ENCODE results near the gene C1orf167. TPM values are rescaled to one million over a fixed set of nuclear protein-coding genes. Genes with fewer than 3 reads are reported as not detected.

Gene C1orf167
- total and polyA plus RNA-seq, 2 of the 13 experiments (the other 11 are each of a cell fraction or from before 2014, with no cell fraction given): not detected

GRCh38 chr1:11802973-11803885, 41.2 kb downstream of the C1orf167 start:
- peak overlapping the region; percentile 30; the same call in 1 of the 2 replicates for H3K9ac ChIP-seq (ENCODE audit: insufficient read depth, low read depth, low read length)
- POLR2A ChIA-PET: interaction anchor here (0.6 to 3.2 kb wide), 8 partner anchors 9 to 177 kb away, joined by 3 to 29 read pairs (median 3); partner anchors contain the start of gene MFN2
- DNase-seq (ENCODE audit: low spot score) (peak; percentile 64), ATAC-seq (peak; percentile 16), FAIRE-seq (peak; percentile 39)
- peaks cover 25% of the 10 kb centered on the region for H3K79me2 ChIP-seq (ENCODE audit: insufficient read depth, low read length)
- peaks cover 48% of the 10 kb centered on the region for H3K4me1 ChIP-seq (ENCODE audit: insufficient read depth, low read length)
- in situ Hi-C loops (cut with HindIII; ENCODE audit: extremely low pct_ligation_motif_present, low pct_unique_long_range_greater_than_20kb) (no loop called here), intact Hi-C loops (cut with micrococcal nuclease; ENCODE audit: unreplicated experiment) (loop anchor here (1.0 to 5.0 kb wide), 2 partner anchors 18 to 151 kb away; partner anchors contain the start of genes FBXO2 and FBXO44)
- H3K4me2 ChIP-seq (ENCODE audit: low read depth, low read length): peak overlapping the region; percentile 97
- H3K27ac ChIP-seq (ENCODE audit: extremely low read length, insufficient read depth, low read length): peak overlapping the region; percentile 39
- CTCF ChIA-PET (ENCODE audit: low intra/inter-chr PET ratio, low total read pairs): no interaction called here
- H3K4me3 ChIP-seq (replicated peaks in 1 of 3; ENCODE audit: insufficient read depth in 1 of 3, low read depth in 2 of 3, low read length in 3 of 3): peak overlapping the region; percentile 26 to 71 (median 53); a peak in 5 of 6 replicates
- no peaks in the 10 kb centered on the region; a peak in 1 of 5 replicates for H3K27me3 ChIP-seq (ENCODE audit: control insufficient read depth in 1 of 2, insufficient read depth in 2 of 2, low read length in 2 of 2)
- BruUV-seq (replicated peaks): no TSS peak
- H3K9me3 ChIP-seq (ENCODE audit: low read length): no peaks in the 10 kb centered on the region
- H4K20me1 ChIP-seq (ENCODE audit: insufficient read depth, low read length): peaks cover 8% of the 10 kb centered on the region; the same call in 1 of the 2 replicates
- no peak overlapping the region for H2AFZ ChIP-seq (ENCODE audit: low read length)
- peaks cover 1 to 19% of the 10 kb centered on the region in 2 experiments; a peak in 2 of 5 replicates for H3K36me3 ChIP-seq (replicated peaks in 1 of 2; ENCODE audit: control insufficient read depth in 1 of 2, insufficient read depth in 2 of 2, low read length in 2 of 2)
- WGBS (ENCODE audit: low lambda C conversion rate): 48% methylated on average over 13 of the region's 28 CpGs
- TF ChIP-seq MATR3 (CRISPR knock-in tag; IDR thresholded peaks at IDR 0.05): no peak
- TF ChIP-seq ZNF501 (CRISPR knock-in tag; IDR thresholded peaks at IDR 0.05): peak; percentile 47; the same call in 1 of the 2 replicates
- peak; percentile 39 for TF ChIP-seq ZNF883 (CRISPR knock-in tag; IDR thresholded peaks at IDR 0.05; ENCODE audit: not compliant biosample characterization)
- TF ChIP-seq POLR2A (IDR thresholded peaks at IDR 0.05; ENCODE audit: insufficient read depth in 1 of 2, low read depth in 2 of 2, low read length in 2 of 2): peak in 1 of 2 experiments; percentile 47; a peak in 3 of 4 replicates
- TF ChIP-seq TBL1XR1 (IDR thresholded peaks at IDR 0.05; ENCODE audit: borderline replicate concordance, low read length, partially characterized antibody): no peak
- no peak for TF ChIP-seq STAT6 (CRISPR knock-in tag; IDR thresholded peaks at IDR 0.05; ENCODE audit: borderline replicate concordance)
- no peak for TF ChIP-seq ZNF18 (CRISPR knock-in tag; IDR thresholded peaks at IDR 0.05; ENCODE audit: insufficient replicate concordance)
- TF ChIP-seq NCOA2 (CRISPR knock-in tag; IDR thresholded peaks at IDR 0.05): no peak
- no peak for TF ChIP-seq SNAI1 (CRISPR knock-in tag; IDR thresholded peaks at IDR 0.05; ENCODE audit: borderline replicate concordance)
- TF ChIP-seq SMAD9 (CRISPR knock-in tag; IDR thresholded peaks at IDR 0.05): no peak
- no peak for TF ChIP-seq ISX (CRISPR knock-in tag; conservative IDR thresholded peaks at IDR 0.05)
- no peak for TF ChIP-seq SUZ12 (IDR thresholded peaks at IDR 0.05; ENCODE audit: low read depth, low read length)
- no peak for TF ChIP-seq PBX2 (CRISPR knock-in tag; IDR thresholded peaks at IDR 0.05)
- peak; percentile 22; the same call in 1 of the 2 replicates for TF ChIP-seq RXRB (CRISPR knock-in tag; IDR thresholded peaks at IDR 0.05; ENCODE audit: borderline replicate concordance)
- no peak for TF ChIP-seq NR2F6 (IDR thresholded peaks at IDR 0.05)
- TF ChIP-seq NR2F6 (CRISPR knock-in tag; IDR thresholded peaks at IDR 0.05): peak; percentile 12; the same call in 1 of the 2 replicates

Data from HepG2 (cell line).